HTR-8/SVneo (cell line): ENCODE measurements around the gene LCK.
"Not testable (repeated sequence)": the region's sequence is repeated elsewhere in the genome, so short reads cannot be mapped to it uniquely, and the experiment has no call there.

ENCODE experiments used
- DNase-seq: peaks from one replicate; pipeline ENCODE4 v3.0.0; 2011; ENCODE audit warnings: low spot score, mixed read lengths; ENCODE audit not compliant: insufficient read length
- FAIRE-seq: peaks from 2 replicates; lab custom pipeline; 2011; peaks lifted over from hg19 to GRCh38; lab: Jason Lieb, UNC

Gene LCK

GRCh38 chr1:32272557-32273390, 21.7 kb downstream of the LCK start:
- no peak for DNase-seq
- FAIRE-seq, result peak; percentile 87

GRCh38 chr1:32273391-32274208, 22.5 kb downstream of the LCK start:
- no peak for FAIRE-seq

GRCh38 chr1:32274646-32275340, 23.7 kb downstream of the LCK start:
- FAIRE-seq (no peak), DNase-seq (no peak)

More at GRCh38 chr1:32273391-32274208, 22.5 kb downstream of the LCK start:
- peak; percentile 49 for DNase-seq

GRCh38 chr1:32275424-32275823, 24.4 kb downstream of the LCK start:
- no peak for FAIRE-seq
- DNase-seq, result no peak

- no peak for FAIRE-seq
These were observed 25.1 kb downstream of the LCK start for GRCh38 chr1:32276032-32276782.

GRCh38 chr1:32284777-32285176, 33.7 kb downstream of the LCK start:
- not testable (repeated sequence) for FAIRE-seq, DNase-seq

More at GRCh38 chr1:32276032-32276782, 25.1 kb downstream of the LCK start:
- no peak for DNase-seq

GRCh38 chr1:32285658-32286057, 34.6 kb downstream of the LCK start:
- FAIRE-seq (no peak), DNase-seq (no peak)

GRCh38 chr1:32286763-32287162, 35.7 kb downstream of the LCK start:
- DNase-seq (no peak), FAIRE-seq (no peak)

GRCh38 chr1:32289256-32289655, 38.2 kb downstream of the LCK start:
- FAIRE-seq, result no peak
- DNase-seq, result no peak

GRCh38 chr1:32291145-32291707, 40.2 kb downstream of the LCK start:
- FAIRE-seq (no peak), DNase-seq (peak; percentile 44)

- peak; percentile 95 for DNase-seq
- no peak for FAIRE-seq
These were observed 40.9 kb downstream of the LCK start, which contains the start of gene HDAC1 for GRCh38 chr1:32291708-32292538. TSS of gene HDAC1 (plus strand) at chr1:32292083. CDS start at chr1:32292170, 87 bp downstream.

- not testable (repeated sequence) for FAIRE-seq
These were observed 47.1 kb downstream of the LCK start for GRCh38 chr1:32298211-32298610.

GRCh38 chr1:32299327-32299726, 48.3 kb downstream of the LCK start:
- no peak for DNase-seq
- no peak for FAIRE-seq

More at GRCh38 chr1:32298211-32298610, 47.1 kb downstream of the LCK start:
- DNase-seq, result not testable (repeated sequence)

GRCh38 chr1:32303358-32303757, 52.3 kb downstream of the LCK start:
- DNase-seq, result no peak
- FAIRE-seq, result no peak

- FAIRE-seq (no peak), DNase-seq (no peak)
These were observed 53.0 kb downstream of the LCK start for GRCh38 chr1:32303997-32304622.

- DNase-seq, result no peak
- no peak for FAIRE-seq
These were observed 54.2 kb downstream of the LCK start for GRCh38 chr1:32305310-32305709.

- FAIRE-seq, result no peak
- DNase-seq, result no peak
These were observed 56.3 kb downstream of the LCK start for GRCh38 chr1:32307324-32307723.

GRCh38 chr1:32309960-32310359, 58.9 kb downstream of the LCK start:
- FAIRE-seq, result no peak

More at GRCh38 chr1:32309960-32310359, 58.9 kb downstream of the LCK start:
- DNase-seq, result no peak
